ENCODE results near the gene KRTAP4-3.
"Not testable (repeated sequence)": the region's sequence is repeated elsewhere in the genome, so short reads cannot be mapped to it uniquely, and the experiment has no call there.

Gene KRTAP4-3

GRCh38 chr17:41140360-41141131 lies 27.5 kb downstream of the KRTAP4-3 start, which contains the start of gene KRTAP4-6:
TSS of gene KRTAP4-6 (minus strand) at chr17:41140544. CDS start at chr17:41140487, 57 bp downstream.
- Mint-ChIP-seq H3K4me1 (ENCODE audit: low read depth) (no peaks in the 10 kb centered on the region), H3K27me3 (no peaks in the 10 kb centered on the region), H3K9me3 (ENCODE audit: low read depth) (peaks cover 28% of the 10 kb centered on the region), H3K27ac (no peak within 1 kb of the TSS), H3K4me3 (no peak within 1 kb of the TSS), H3K36me3 (peaks cover 18% of the 10 kb centered on the region)

GRCh38 chr17:41139865-41140264 lies 28.2 kb downstream of the KRTAP4-3 start:
- peaks cover 28% of the 10 kb centered on the region for H3K9me3 Mint-ChIP-seq (ENCODE audit: low read depth)
- not testable (repeated sequence) for H3K27me3 Mint-ChIP-seq; H3K27ac Mint-ChIP-seq; H3K4me1 Mint-ChIP-seq (ENCODE audit: low read depth); H3K4me3 Mint-ChIP-seq
- H3K36me3 Mint-ChIP-seq = peaks cover 18% of the 10 kb centered on the region

GRCh38 chr17:41133880-41134735 lies 33.9 kb downstream of the KRTAP4-3 start:
- Mint-ChIP-seq H3K36me3 (no peaks in the 10 kb centered on the region), H3K4me3 (peak overlapping the region; percentile 33), H3K9me3 (ENCODE audit: low read depth) (peaks cover 7% of the 10 kb centered on the region), H3K27ac (peak overlapping the region; percentile 36), H3K27me3 (no peaks in the 10 kb centered on the region), H3K4me1 (ENCODE audit: low read depth) (peaks cover 34% of the 10 kb centered on the region)

DNA sequence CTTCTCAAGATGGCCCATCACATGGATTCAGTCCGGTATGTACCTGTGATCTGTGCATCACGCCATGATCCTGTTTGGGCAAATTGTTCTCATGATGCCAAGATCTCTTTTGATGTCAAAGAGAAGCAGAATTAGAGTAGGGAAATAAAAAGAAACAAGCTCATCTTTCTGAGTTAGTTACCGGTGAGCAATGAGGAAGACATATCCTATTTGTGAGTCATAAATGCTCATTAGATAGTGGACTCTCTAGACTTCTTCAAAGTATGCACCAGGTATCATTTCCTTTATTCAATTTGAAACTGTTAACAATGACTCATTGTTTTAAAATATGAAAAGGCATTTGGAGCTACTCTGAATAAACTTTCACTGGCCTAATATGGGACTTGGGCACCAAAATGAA lies 36.0 kb downstream of the KRTAP4-3 start:
- Mint-ChIP-seq H3K4me1 (ENCODE audit: low read depth) (peaks cover 47% of the 10 kb centered on the region), H3K9me3 (ENCODE audit: low read depth) (peaks cover 3% of the 10 kb centered on the region), H3K27ac (no peak overlapping the region), H3K36me3 (no peaks in the 10 kb centered on the region), H3K4me3 (no peak overlapping the region), H3K27me3 (no peaks in the 10 kb centered on the region)

GRCh38 chr17:41127371-41127770 lies 40.6 kb downstream of the KRTAP4-3 start:
- no peaks in the 10 kb centered on the region for H3K9me3 Mint-ChIP-seq (ENCODE audit: low read depth)
- no peaks in the 10 kb centered on the region for H3K27me3 Mint-ChIP-seq
- peaks cover 68% of the 10 kb centered on the region for H3K4me1 Mint-ChIP-seq (ENCODE audit: low read depth)
- no peak overlapping the region for H3K4me3 Mint-ChIP-seq
- H3K36me3 Mint-ChIP-seq = no peaks in the 10 kb centered on the region
- no peak overlapping the region for H3K27ac Mint-ChIP-seq

DNA sequence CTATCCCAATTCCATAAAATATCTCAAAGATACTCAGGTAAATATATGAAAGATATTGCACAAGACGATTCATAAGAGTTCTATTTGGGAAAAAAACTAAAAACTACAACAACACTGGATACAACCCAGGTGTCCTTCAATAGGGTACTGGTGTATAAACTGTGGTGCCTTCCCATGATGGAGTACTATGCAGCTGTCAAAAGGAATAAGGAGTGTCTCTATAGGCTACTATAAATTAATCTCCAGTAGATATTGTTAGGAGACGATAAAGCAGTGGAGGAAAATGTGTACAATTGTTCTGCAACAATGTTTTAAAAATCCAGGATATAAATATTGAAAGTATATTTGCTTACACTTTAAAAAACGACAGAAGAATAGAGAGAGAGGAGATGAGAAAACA lies 41.6 kb downstream of the KRTAP4-3 start:
- no peaks in the 10 kb centered on the region for H3K36me3 Mint-ChIP-seq
- H3K27ac Mint-ChIP-seq = no peak overlapping the region
- no peaks in the 10 kb centered on the region for H3K27me3 Mint-ChIP-seq
- no peaks in the 10 kb centered on the region for H3K9me3 Mint-ChIP-seq (ENCODE audit: low read depth)
- peak overlapping the region; percentile 14 for H3K4me3 Mint-ChIP-seq
- H3K4me1 Mint-ChIP-seq (ENCODE audit: low read depth) = peaks cover 59% of the 10 kb centered on the region

- Mint-ChIP-seq H3K36me3 (no peaks in the 10 kb centered on the region), H3K27me3 (no peaks in the 10 kb centered on the region), H3K27ac (no peak overlapping the region), H3K4me1 (ENCODE audit: low read depth) (peaks cover 64% of the 10 kb centered on the region), H3K9me3 (ENCODE audit: low read depth) (no peaks in the 10 kb centered on the region), H3K4me3 (peak overlapping the region; percentile 11)
These were observed 43.0 kb downstream of the KRTAP4-3 start for GRCh38 chr17:41125064-41125463.

GRCh38 chr17:41123991-41124371 lies 44.0 kb downstream of the KRTAP4-3 start, which contains the start of gene KRTAP4-12:
TSS of gene KRTAP4-12 (minus strand) at chr17:41124182. CDS start at chr17:41124122, 60 bp downstream.
- not testable (repeated sequence) for H3K27me3 Mint-ChIP-seq; H3K9me3 Mint-ChIP-seq (ENCODE audit: low read depth); H3K36me3 Mint-ChIP-seq
- Mint-ChIP-seq H3K27ac (peak within 1 kb of the TSS; percentile 66), H3K4me3 (peak within 1 kb of the TSS; percentile 83), H3K4me1 (ENCODE audit: low read depth) (peaks cover 65% of the 10 kb centered on the region)

DNA sequence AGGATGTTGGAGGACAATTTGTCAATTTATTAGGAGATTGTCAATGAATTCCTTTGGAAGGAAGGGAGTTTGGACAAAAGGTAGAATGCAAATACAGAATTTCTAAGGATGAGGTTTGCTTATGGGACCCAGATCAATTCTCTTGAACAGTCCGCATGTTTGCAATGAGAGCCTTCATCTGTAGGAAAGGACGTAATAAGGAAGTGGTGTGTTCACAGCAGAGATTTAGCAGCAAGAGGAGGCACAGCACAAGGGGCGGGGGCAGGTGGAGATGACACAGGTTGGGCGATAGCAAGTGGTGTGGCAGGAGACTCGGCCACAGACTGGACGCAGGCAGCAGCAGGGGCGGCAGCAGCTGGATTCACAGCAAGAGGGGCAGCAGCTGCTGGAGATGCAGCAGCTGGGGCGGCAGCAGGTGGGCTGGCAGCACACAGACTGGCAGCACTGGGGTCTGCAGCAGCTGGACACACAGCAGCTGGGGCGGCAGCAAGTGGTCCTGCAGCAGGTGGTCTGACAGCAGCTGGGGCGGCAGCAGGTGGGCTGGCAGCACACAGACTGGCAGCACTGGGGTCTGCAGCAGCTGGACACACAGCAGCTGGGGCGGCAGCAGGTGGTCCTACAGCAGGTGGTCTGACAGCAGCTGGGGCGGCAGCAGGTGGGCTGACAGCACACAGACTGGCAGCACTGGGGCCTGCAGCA lies 44.6 kb downstream of the KRTAP4-3 start:
- H3K36me3 Mint-ChIP-seq; H3K9me3 Mint-ChIP-seq (ENCODE audit: low read depth); H3K27me3 Mint-ChIP-seq: not testable (repeated sequence)
- Mint-ChIP-seq H3K27ac (peak overlapping the region; percentile 66), H3K4me3 (peak overlapping the region; percentile 83), H3K4me1 (ENCODE audit: low read depth) (peaks cover 65% of the 10 kb centered on the region)

- Mint-ChIP-seq H3K4me1 (ENCODE audit: low read depth) (peaks cover 60% of the 10 kb centered on the region), H3K4me3 (no peak overlapping the region), H3K36me3 (no peaks in the 10 kb centered on the region), H3K27me3 (no peaks in the 10 kb centered on the region), H3K9me3 (ENCODE audit: low read depth) (no peaks in the 10 kb centered on the region), H3K27ac (no peak overlapping the region)
These were observed 46.3 kb downstream of the KRTAP4-3 start for GRCh38 chr17:41121742-41122141.

- H3K9me3 Mint-ChIP-seq (ENCODE audit: low read depth); H3K36me3 Mint-ChIP-seq; H3K27me3 Mint-ChIP-seq: not testable (repeated sequence)
- peak overlapping the region; percentile 64 for H3K4me3 Mint-ChIP-seq
- H3K27ac Mint-ChIP-seq = peak overlapping the region; percentile 77
- H3K4me1 Mint-ChIP-seq (ENCODE audit: low read depth) = peaks cover 43% of the 10 kb centered on the region
These were observed 48.0 kb downstream of the KRTAP4-3 start for GRCh38 chr17:41119696-41120690.

- Mint-ChIP-seq H3K9me3 (ENCODE audit: low read depth) (no peaks in the 10 kb centered on the region), H3K27me3 (no peaks in the 10 kb centered on the region), H3K36me3 (no peaks in the 10 kb centered on the region), H3K27ac (no peak overlapping the region), H3K4me1 (ENCODE audit: low read depth) (peaks cover 34% of the 10 kb centered on the region), H3K4me3 (no peak overlapping the region)
These were observed 49.3 kb downstream of the KRTAP4-3 start for GRCh38 chr17:41118721-41119120.

GRCh38 chr17:41117846-41118386 lies 50.1 kb downstream of the KRTAP4-3 start, which contains the start of gene KRTAP4-11:
TSS of gene KRTAP4-11 (minus strand) at chr17:41118373. CDS start at chr17:41118315, 58 bp downstream.
- H3K36me3 Mint-ChIP-seq; H3K9me3 Mint-ChIP-seq (ENCODE audit: low read depth); H3K27me3 Mint-ChIP-seq; H3K4me3 Mint-ChIP-seq; H3K27ac Mint-ChIP-seq: not testable (repeated sequence)
- peaks cover 28% of the 10 kb centered on the region for H3K4me1 Mint-ChIP-seq (ENCODE audit: low read depth)

Data from activated naive CD8-positive, alpha-beta T cell (primary cell).